HCT116 (cell line): ENCODE results near the gene SFTPB. TPM values are rescaled to one million over a fixed set of nuclear protein-coding genes. Genes with fewer than 3 reads are reported as not detected.

Experiments
- ATAC-seq: fragments of 200-7000 bp; cut with Tn5 transposase; 2 replicates; pipeline ENCODE4 v1.9.1; 2020; ENCODE audit warnings: mild to moderate bottlenecking, moderate library complexity
- BruUV-seq: library from RNA; stranded (reverse); fragments of 400-500 nt; replicated peaks from 2 replicates; lab custom pipeline; 2021; lab: Mats Ljungman, UMichigan
- CTCF ChIA-PET: fragments of 300-600 bp; sonication (Branson Sonifier 250); formaldehyde crosslinking; loops from one replicate; lab custom pipeline; 2021; ENCODE audit warnings: antibody characterized with exemption; lab: Charles Lee
- POLR2A ChIA-PET: fragments of 300-600, 350-600 bp; sonication (Branson Sonifier 250); formaldehyde crosslinking; loops from one replicate; lab custom pipeline; 2021; ENCODE audit warnings: antibody characterized with exemption; lab: Charles Lee
- RAD21 ChIA-PET, 2 experiments: fragments of 300-600 bp; sonication (Branson Sonifier 250); formaldehyde crosslinking; loops; one replicate each; lab custom pipeline; 2023; ENCODE audit warnings: low total read pairs in 2 of 2; ENCODE audit not compliant: uncharacterized antibody in 2 of 2, unreplicated experiment in 2 of 2, low non-redundant PET in 1 of 2; lab: Charles Lee
- DNase-seq: peaks from one replicate; pipeline ENCODE4 v3.0.0-alpha.2; 2010; ENCODE audit warnings: low read depth, low spot score
- H2AFZ ChIP-seq: fragments of 200-600 bp; shearing (Covaris generic), sonication (generic); 2 replicates; pipeline ENCODE4 v1.6.1; 2017; ENCODE audit warnings: low read depth, mixed run types, mixed read lengths, antibody characterized with exemption, low read length; ENCODE audit not compliant: poor library complexity, severe bottlenecking
- H3K27ac ChIP-seq: 2 replicates; pipeline ENCODE4 v1.5.1; 2012; ENCODE audit warnings: low read depth, low read length
- H3K27me3 ChIP-seq: fragments of 200-600 bp; sonication (generic); 2 replicates; pipeline ENCODE4 v1.6.1; 2016; ENCODE audit warnings: mixed run types, low read length, mixed read lengths; ENCODE audit not compliant: insufficient read depth
- H3K36me3 ChIP-seq, 2 experiments: fragments of 200-500 bp in 1 of 2; fragments of 200-600 bp in 1 of 2; sonication (Bioruptor generic) in 1 of 2; sonication (generic) in 1 of 2; 2 replicates each; pipeline versions ENCODE4 v1.5.1 to v1.6.1; 2014 to 2016; ENCODE audit warnings: low read length in 2 of 2, inconsistent platforms in 1 of 2, mixed read lengths in 1 of 2, mixed run types in 1 of 2; ENCODE audit not compliant: insufficient read depth in 2 of 2, control insufficient read depth in 1 of 2
- H3K4me1 ChIP-seq, 2 experiments: fragments of 200-600 bp in 1 of 2; sonication (generic) in 1 of 2; 2 replicates each; pipeline versions ENCODE4 v1.5.1 to v1.6.1; 2012 to 2017; ENCODE audit warnings: low read length in 2 of 2, inconsistent platforms in 1 of 2, mild to moderate bottlenecking in 1 of 2, mixed read lengths in 1 of 2, mixed run types in 1 of 2, moderate library complexity in 1 of 2; ENCODE audit not compliant: insufficient read depth in 2 of 2, control insufficient read depth in 1 of 2
- H3K4me2 ChIP-seq: fragments of 200-600 bp; sonication (generic); 2 replicates; pipeline ENCODE4 v1.6.1; 2017; ENCODE audit warnings: mixed run types, low read length, mixed read lengths
- H3K4me3 ChIP-seq, 2 experiments: fragments of 200-600 bp in 1 of 2; sonication (generic) in 1 of 2; replicated peaks in 1 of 2; 2 replicates each; pipeline ENCODE4 v1.5.1; 2011 to 2016; ENCODE audit warnings: low read length in 2 of 2, control low read depth in 1 of 2, low read depth in 1 of 2, mild to moderate bottlenecking in 1 of 2, mixed read lengths in 1 of 2, mixed run types in 1 of 2
- H3K79me2 ChIP-seq: fragments of 200-600 bp; sonication (generic); 2 replicates; pipeline ENCODE4 v1.6.1; 2017; ENCODE audit warnings: mild to moderate bottlenecking, mixed run types, low read length, moderate library complexity, mixed read lengths; ENCODE audit not compliant: insufficient read depth
- H3K9ac ChIP-seq: fragments of 200-600 bp; sonication (generic); 2 replicates; pipeline ENCODE4 v1.6.1; 2016; ENCODE audit warnings: low read length, mixed read lengths
- H3K9me2 ChIP-seq: fragments of 200-600 bp; sonication (generic), shearing (Covaris generic); 2 replicates; pipeline ENCODE4 v1.6.1; 2017; ENCODE audit warnings: mixed run types, mild to moderate bottlenecking, moderate library complexity; ENCODE audit not compliant: insufficient read depth
- H3K9me3 ChIP-seq, 2 experiments: fragments of 200-500 bp in 1 of 2; fragments of 200-600 bp in 1 of 2; sonication (Bioruptor generic) in 1 of 2; sonication (generic) in 1 of 2; 2 replicates each; pipeline ENCODE4 v1.6.1; 2014 to 2017; ENCODE audit warnings: low read length in 2 of 2, mixed read lengths in 2 of 2, inconsistent platforms in 1 of 2, low read depth in 1 of 2, mild to moderate bottlenecking in 1 of 2, mixed run types in 1 of 2, moderate library complexity in 1 of 2; ENCODE audit not compliant: control insufficient read depth in 1 of 2, insufficient read depth in 1 of 2
- H4K20me1 ChIP-seq: fragments of 200-600 bp; sonication (generic), shearing (Covaris generic); 2 replicates; pipeline ENCODE4 v1.6.1; 2017; ENCODE audit warnings: mixed run types, mild to moderate bottlenecking, moderate library complexity; ENCODE audit not compliant: insufficient read depth
- CBX3 ChIP-seq: IDR thresholded peaks from 2 replicates; pipeline ENCODE4 v1.6.1; 2012; ENCODE audit warnings: low read depth
- CEBPB ChIP-seq: IDR thresholded peaks from 2 replicates; pipeline ENCODE4 v1.6.1; 2012; ENCODE audit warnings: low read depth
- ELF1 ChIP-seq: IDR thresholded peaks from 2 replicates; pipeline ENCODE4 v1.6.1; 2012; ENCODE audit warnings: low read depth, borderline replicate concordance
- EZH2phosphoT487 ChIP-seq: fragments of 200-600 bp; IDR thresholded peaks from 2 replicates; pipeline ENCODE4 v1.6.1; 2018; ENCODE audit warnings: antibody characterized with exemption, borderline replicate concordance
- FOSL1 ChIP-seq: IDR thresholded peaks from 2 replicates; pipeline ENCODE4 v1.6.1; 2012; ENCODE audit warnings: low read depth
- JUND ChIP-seq: IDR thresholded peaks from 2 replicates; pipeline ENCODE4 v1.6.1; 2012
- POLR2A ChIP-seq: IDR thresholded peaks from 2 replicates; pipeline ENCODE4 v1.7.0; 2011; ENCODE audit warnings: borderline replicate concordance; ENCODE audit not compliant: insufficient read depth, insufficient read length; ENCODE audit errors: extremely low read depth
- POLR2AphosphoS5 ChIP-seq: IDR thresholded peaks from 2 replicates; pipeline ENCODE4 v1.6.1; 2011; ENCODE audit warnings: mild to moderate bottlenecking, low read depth, low read length, moderate library complexity
- RAD21 ChIP-seq: IDR thresholded peaks from 2 replicates; pipeline ENCODE4 v1.6.1; 2012; ENCODE audit warnings: low read depth, mild to moderate bottlenecking
- SIN3A ChIP-seq: IDR thresholded peaks from 2 replicates; pipeline ENCODE4 v1.6.1; 2012; ENCODE audit warnings: low read depth
- SRF ChIP-seq: IDR thresholded peaks from 2 replicates; pipeline ENCODE4 v1.6.1; 2012; ENCODE audit warnings: low read depth
- YY1 ChIP-seq: IDR thresholded peaks from 2 replicates; pipeline ENCODE4 v1.6.1; 2011; ENCODE audit warnings: low read length, low read depth, moderate library complexity, mild to moderate bottlenecking; ENCODE audit not compliant: insufficient replicate concordance; ENCODE audit errors: extremely low read depth
- ZNF274 ChIP-seq: fragments of 200-500 bp; sonication (Bioruptor generic); IDR thresholded peaks from 2 replicates; pipeline ENCODE4 v1.6.1; 2014; ENCODE audit warnings: mild to moderate bottlenecking, low read depth, low read length, inconsistent platforms
- intact Hi-C: fragments of 100-400 bp; cut with micrococcal nuclease; formaldehyde crosslinking; loops from 2 replicates; pipeline ENCODE4 v1.10.0; 2022
- total RNA-seq: library from RNA; stranded (reverse); gene quantifications from one replicate; pipeline ENCODE4 v1.2.1, GENCODE V29; 2021; ENCODE audit not compliant: unreplicated experiment
- TF ChIP-seq, protein P1 (sequence below): IDR thresholded peaks from 2 replicates; pipeline ENCODE4 v1.6.1; 2012
- TF ChIP-seq, protein P2 (sequence below): IDR thresholded peaks from 2 replicates; pipeline ENCODE4 v1.6.1; 2012; ENCODE audit warnings: low read depth
- TF ChIP-seq, protein P3 (sequence below), 3 experiments: fragments of 200-600 bp in 1 of 3; sonication (generic) in 1 of 3; IDR thresholded peaks in 2 of 3; conservative IDR thresholded peaks in 1 of 3; 2 replicates each; pipeline ENCODE4 v1.5.1; 2012 to 2017; ENCODE audit warnings: low read depth in 2 of 3, low read length in 2 of 3, antibody characterized with exemption in 1 of 3, borderline replicate concordance in 1 of 3, control low read depth in 1 of 3, mild to moderate bottlenecking in 1 of 3, mixed read lengths in 1 of 3, mixed run types in 1 of 3, moderate library complexity in 1 of 3; ENCODE audit not compliant: insufficient read depth in 1 of 3

The SFTPB gene
- total RNA-seq, 1 experiment from 2014 or later: 13.3 TPM

DNA sequence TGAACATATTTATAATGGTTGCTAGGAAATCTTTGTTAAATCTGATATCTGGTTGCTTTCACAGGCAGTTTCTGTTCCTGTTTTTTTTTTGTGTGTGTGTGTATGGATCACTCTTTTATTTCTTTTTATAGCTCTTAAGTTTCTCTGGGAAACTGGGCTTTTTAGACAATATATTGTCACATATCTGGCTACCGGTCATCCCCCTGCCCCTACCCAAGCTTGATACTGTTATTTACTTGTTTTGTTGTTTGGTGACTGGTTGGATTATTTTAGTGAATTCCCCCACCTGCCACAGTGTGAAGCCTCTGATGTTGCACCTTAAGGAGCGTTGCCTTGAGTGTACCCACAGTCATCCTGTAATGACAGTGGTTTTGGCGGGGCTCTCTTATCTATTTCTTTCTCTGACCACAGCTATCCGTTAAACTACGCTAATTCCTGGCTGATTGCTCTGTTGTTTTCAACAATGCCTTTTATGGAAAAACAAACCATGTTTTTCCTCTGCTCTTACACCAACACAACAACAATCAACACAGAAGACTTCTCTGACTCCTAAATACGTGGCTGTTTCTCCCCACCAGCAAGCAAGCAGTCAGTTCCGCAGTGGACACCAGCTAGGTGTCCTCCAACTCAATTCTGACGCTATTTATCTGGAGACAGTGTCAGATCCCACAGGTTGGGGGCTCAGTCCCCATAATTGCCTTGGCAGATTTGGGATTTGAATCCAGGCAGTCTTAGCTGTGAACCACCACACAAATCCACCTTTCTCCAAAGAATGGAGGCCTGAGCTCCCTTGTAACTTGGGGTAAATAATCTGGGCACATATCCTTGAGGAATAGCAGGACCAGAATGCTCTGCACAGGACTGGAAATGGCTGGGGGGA is 37.0 kb upstream of the SFTPB start:
- H3K36me3 ChIP-seq: no peaks in the 10 kb centered on the region
- H3K79me2 ChIP-seq: no peaks in the 10 kb centered on the region
- H3K9me2 ChIP-seq: no peaks in the 10 kb centered on the region
- no peak for ATAC-seq
- no peak overlapping the region for H2AFZ ChIP-seq
- no peak overlapping the region for H3K9ac ChIP-seq
- H3K4me3 ChIP-seq: no peak overlapping the region
- TF ChIP-seq ZNF274: no peak
- no peak for TF ChIP-seq JUND
- TF ChIP-seq, protein P1, sequence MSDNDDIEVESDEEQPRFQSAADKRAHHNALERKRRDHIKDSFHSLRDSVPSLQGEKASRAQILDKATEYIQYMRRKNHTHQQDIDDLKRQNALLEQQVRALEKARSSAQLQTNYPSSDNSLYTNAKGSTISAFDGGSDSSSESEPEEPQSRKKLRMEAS: no peak
- no peak for TF ChIP-seq SIN3A
- no peak for TF ChIP-seq YY1
- TF ChIP-seq CEBPB: no peak
- no peak for TF ChIP-seq CBX3
- TF ChIP-seq SRF: no peak
- TF ChIP-seq RAD21: no peak
- TF ChIP-seq POLR2A: no peak
- TF ChIP-seq, protein P2, sequence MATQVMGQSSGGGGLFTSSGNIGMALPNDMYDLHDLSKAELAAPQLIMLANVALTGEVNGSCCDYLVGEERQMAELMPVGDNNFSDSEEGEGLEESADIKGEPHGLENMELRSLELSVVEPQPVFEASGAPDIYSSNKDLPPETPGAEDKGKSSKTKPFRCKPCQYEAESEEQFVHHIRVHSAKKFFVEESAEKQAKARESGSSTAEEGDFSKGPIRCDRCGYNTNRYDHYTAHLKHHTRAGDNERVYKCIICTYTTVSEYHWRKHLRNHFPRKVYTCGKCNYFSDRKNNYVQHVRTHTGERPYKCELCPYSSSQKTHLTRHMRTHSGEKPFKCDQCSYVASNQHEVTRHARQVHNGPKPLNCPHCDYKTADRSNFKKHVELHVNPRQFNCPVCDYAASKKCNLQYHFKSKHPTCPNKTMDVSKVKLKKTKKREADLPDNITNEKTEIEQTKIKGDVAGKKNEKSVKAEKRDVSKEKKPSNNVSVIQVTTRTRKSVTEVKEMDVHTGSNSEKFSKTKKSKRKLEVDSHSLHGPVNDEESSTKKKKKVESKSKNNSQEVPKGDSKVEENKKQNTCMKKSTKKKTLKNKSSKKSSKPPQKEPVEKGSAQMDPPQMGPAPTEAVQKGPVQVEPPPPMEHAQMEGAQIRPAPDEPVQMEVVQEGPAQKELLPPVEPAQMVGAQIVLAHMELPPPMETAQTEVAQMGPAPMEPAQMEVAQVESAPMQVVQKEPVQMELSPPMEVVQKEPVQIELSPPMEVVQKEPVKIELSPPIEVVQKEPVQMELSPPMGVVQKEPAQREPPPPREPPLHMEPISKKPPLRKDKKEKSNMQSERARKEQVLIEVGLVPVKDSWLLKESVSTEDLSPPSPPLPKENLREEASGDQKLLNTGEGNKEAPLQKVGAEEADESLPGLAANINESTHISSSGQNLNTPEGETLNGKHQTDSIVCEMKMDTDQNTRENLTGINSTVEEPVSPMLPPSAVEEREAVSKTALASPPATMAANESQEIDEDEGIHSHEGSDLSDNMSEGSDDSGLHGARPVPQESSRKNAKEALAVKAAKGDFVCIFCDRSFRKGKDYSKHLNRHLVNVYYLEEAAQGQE: no peak
- TF ChIP-seq ELF1: no peak
- TF ChIP-seq FOSL1: no peak
- TF ChIP-seq POLR2AphosphoS5: no peak
- TF ChIP-seq EZH2phosphoT487: no peak
- TF ChIP-seq, protein P3, sequence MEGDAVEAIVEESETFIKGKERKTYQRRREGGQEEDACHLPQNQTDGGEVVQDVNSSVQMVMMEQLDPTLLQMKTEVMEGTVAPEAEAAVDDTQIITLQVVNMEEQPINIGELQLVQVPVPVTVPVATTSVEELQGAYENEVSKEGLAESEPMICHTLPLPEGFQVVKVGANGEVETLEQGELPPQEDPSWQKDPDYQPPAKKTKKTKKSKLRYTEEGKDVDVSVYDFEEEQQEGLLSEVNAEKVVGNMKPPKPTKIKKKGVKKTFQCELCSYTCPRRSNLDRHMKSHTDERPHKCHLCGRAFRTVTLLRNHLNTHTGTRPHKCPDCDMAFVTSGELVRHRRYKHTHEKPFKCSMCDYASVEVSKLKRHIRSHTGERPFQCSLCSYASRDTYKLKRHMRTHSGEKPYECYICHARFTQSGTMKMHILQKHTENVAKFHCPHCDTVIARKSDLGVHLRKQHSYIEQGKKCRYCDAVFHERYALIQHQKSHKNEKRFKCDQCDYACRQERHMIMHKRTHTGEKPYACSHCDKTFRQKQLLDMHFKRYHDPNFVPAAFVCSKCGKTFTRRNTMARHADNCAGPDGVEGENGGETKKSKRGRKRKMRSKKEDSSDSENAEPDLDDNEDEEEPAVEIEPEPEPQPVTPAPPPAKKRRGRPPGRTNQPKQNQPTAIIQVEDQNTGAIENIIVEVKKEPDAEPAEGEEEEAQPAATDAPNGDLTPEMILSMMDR (IDR thresholded peaks at IDR 0.05 in 2 of 3, conservative IDR thresholded peaks at IDR 0.05 in 1 of 3; ENCODE audit: borderline replicate concordance in 1 of 3, insufficient read depth in 1 of 3, low read depth in 2 of 3, low read length in 2 of 3): no peak
- no peaks in the 10 kb centered on the region for H3K9me3 ChIP-seq
- H3K4me1 ChIP-seq: peaks cover 17 to 39% of the 10 kb centered on the region in 2 experiments
- CTCF ChIA-PET: interaction anchor here (1.4 to 4.6 kb wide), 4 partner anchors 25 to 68 kb away, joined by 3 to 33 read pairs (median 17); no protein-coding TSS in a partner anchor
- H3K4me2 ChIP-seq: no peak overlapping the region
- no TSS peak for BruUV-seq
- DNase-seq: no peak
- no peaks in the 10 kb centered on the region for H4K20me1 ChIP-seq
- H3K27me3 ChIP-seq: no peaks in the 10 kb centered on the region
- no peak overlapping the region for H3K27ac ChIP-seq
- RAD21 ChIA-PET: no interaction called here
- intact Hi-C loops: no loop called here
- POLR2A ChIA-PET: interaction anchor here (1.0 kb wide), 1 partner anchor 68 kb away, joined by 3 read pairs; no protein-coding TSS in a partner anchor
